Retinal pigment epithelial cell (primary cell): Measurements from ENCODE around the gene PDIA4.

Experiments
- DNase-seq: peaks from one replicate; pipeline ENCODE4 v3.0.0-alpha.2; 2010; ENCODE audit warnings: low read depth
- H3K4me3 ChIP-seq: 2 replicates; pipeline ENCODE4 v1.5.1; 2011; ENCODE audit warnings: mild to moderate bottlenecking, low read length, control low read depth, moderate library complexity
- TF ChIP-seq, protein P1 (sequence below): conservative IDR thresholded peaks from 2 replicates; pipeline ENCODE4 v1.5.1; 2011; ENCODE audit warnings: low read depth, low read length, control low read depth, inconsistent platforms

Gene PDIA4

DNA sequence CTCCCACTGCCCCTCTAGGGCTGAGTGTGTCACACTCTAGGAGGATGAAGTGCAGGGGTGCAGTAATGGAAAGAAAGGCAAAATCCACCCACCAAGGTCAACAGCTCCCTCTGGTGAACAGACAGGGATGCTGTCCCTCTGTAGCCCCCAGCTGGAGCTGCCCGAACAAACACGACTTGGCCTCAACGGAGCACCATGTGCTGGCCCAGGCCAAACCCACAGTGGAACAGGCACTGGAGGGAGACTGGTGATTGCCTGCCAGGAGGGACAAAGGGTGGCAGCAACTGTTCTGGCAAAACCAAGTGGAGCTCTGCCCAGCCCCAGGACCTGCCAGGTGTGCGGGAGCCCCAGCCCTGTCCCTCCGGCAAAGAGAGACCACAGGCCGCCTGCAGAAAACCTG is 20.7 kb downstream of the PDIA4 start:
- no peak overlapping the region for H3K4me3 ChIP-seq
- TF ChIP-seq, protein P1, sequence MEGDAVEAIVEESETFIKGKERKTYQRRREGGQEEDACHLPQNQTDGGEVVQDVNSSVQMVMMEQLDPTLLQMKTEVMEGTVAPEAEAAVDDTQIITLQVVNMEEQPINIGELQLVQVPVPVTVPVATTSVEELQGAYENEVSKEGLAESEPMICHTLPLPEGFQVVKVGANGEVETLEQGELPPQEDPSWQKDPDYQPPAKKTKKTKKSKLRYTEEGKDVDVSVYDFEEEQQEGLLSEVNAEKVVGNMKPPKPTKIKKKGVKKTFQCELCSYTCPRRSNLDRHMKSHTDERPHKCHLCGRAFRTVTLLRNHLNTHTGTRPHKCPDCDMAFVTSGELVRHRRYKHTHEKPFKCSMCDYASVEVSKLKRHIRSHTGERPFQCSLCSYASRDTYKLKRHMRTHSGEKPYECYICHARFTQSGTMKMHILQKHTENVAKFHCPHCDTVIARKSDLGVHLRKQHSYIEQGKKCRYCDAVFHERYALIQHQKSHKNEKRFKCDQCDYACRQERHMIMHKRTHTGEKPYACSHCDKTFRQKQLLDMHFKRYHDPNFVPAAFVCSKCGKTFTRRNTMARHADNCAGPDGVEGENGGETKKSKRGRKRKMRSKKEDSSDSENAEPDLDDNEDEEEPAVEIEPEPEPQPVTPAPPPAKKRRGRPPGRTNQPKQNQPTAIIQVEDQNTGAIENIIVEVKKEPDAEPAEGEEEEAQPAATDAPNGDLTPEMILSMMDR: peak; percentile 37
- no peak for DNase-seq

GRCh38 chr7:149007146-149007545 is 21.2 kb downstream of the PDIA4 start:
- no peak for DNase-seq
- TF ChIP-seq, protein P1: no peak

GRCh38 chr7:149006345-149006725 is 22.0 kb downstream of the PDIA4 start:
- TF ChIP-seq, protein P1: no peak
- no peak for DNase-seq
- H3K4me3 ChIP-seq: no peak overlapping the region

More at GRCh38 chr7:149007146-149007545, 21.2 kb downstream of the PDIA4 start:
- no peak overlapping the region for H3K4me3 ChIP-seq

GRCh38 chr7:149005427-149006344 is 22.6 kb downstream of the PDIA4 start:
- no peak overlapping the region for H3K4me3 ChIP-seq
- TF ChIP-seq, protein P1: peak; percentile 82
- no peak for DNase-seq

GRCh38 chr7:149004405-149005370 is 23.6 kb downstream of the PDIA4 start:
- TF ChIP-seq, protein P1: no peak
- H3K4me3 ChIP-seq: no peak overlapping the region
- DNase-seq: no peak

- no peak overlapping the region for H3K4me3 ChIP-seq
Observed at GRCh38 chr7:149003560-149004305, 24.6 kb downstream of the PDIA4 start.

More at GRCh38 chr7:149003560-149004305, 24.6 kb downstream of the PDIA4 start:
- TF ChIP-seq, protein P1: no peak
- DNase-seq: no peak
